ENCODE results near the gene KIAA0753.

The KIAA0753 gene

GRCh38 chr17:6569370-6570285 is 70.9 kb downstream of the KIAA0753 start:
- peak; percentile 21 for DNase-seq (ENCODE audit: low read depth)

GRCh38 chr17:6568184-6568758 is 72.2 kb downstream of the KIAA0753 start:
- DNase-seq (ENCODE audit: low read depth): no peak

GRCh38 chr17:6567528-6568183 is 72.9 kb downstream of the KIAA0753 start:
- peak; percentile 29 for DNase-seq (ENCODE audit: low read depth)

GRCh38 chr17:6561446-6561845 is 79.1 kb downstream of the KIAA0753 start:
- no peak for DNase-seq (ENCODE audit: low read depth)

- no peak for DNase-seq (ENCODE audit: low read depth)
These were observed 80.0 kb downstream of the KIAA0753 start for GRCh38 chr17:6560496-6560895.

GRCh38 chr17:6559753-6560215 is 80.7 kb downstream of the KIAA0753 start:
- no peak for DNase-seq (ENCODE audit: low read depth)

- peak; percentile 72 for DNase-seq (ENCODE audit: low read depth)
These were observed 81.4 kb downstream of the KIAA0753 start for GRCh38 chr17:6558932-6559752.

- no peak for DNase-seq (ENCODE audit: low read depth)
These were observed 82.2 kb downstream of the KIAA0753 start for GRCh38 chr17:6558276-6558675.

- no peak for DNase-seq (ENCODE audit: low read depth)
These were observed 83.5 kb downstream of the KIAA0753 start for GRCh38 chr17:6557040-6557438.

GRCh38 chr17:6556121-6557039 is 84.1 kb downstream of the KIAA0753 start, which contains the start of gene PITPNM3:
Gene PITPNM3 (minus strand): TSS chr17:6556555. CDS start chr17:6556406, 149 bp downstream.
- no peak for DNase-seq (ENCODE audit: low read depth)

GRCh38 chr17:6555331-6556120 is 85.0 kb downstream of the KIAA0753 start:
- DNase-seq (ENCODE audit: low read depth): peak; percentile 59

GRCh38 chr17:6554871-6555330 is 85.6 kb downstream of the KIAA0753 start:
- no peak for DNase-seq (ENCODE audit: low read depth)

GRCh38 chr17:6554342-6554741 is 86.2 kb downstream of the KIAA0753 start:
- DNase-seq (ENCODE audit: low read depth): no peak

GRCh38 chr17:6551869-6552531 is 88.5 kb downstream of the KIAA0753 start:
- DNase-seq (ENCODE audit: low read depth): no peak

GRCh38 chr17:6551356-6551755 is 89.2 kb downstream of the KIAA0753 start:
- no peak for DNase-seq (ENCODE audit: low read depth)

GRCh38 chr17:6549384-6550036 is 91.0 kb downstream of the KIAA0753 start:
- DNase-seq (ENCODE audit: low read depth): no peak

GRCh38 chr17:6548578-6549330 is 91.8 kb downstream of the KIAA0753 start:
- peak; percentile 19 for DNase-seq (ENCODE audit: low read depth)

- no peak for DNase-seq (ENCODE audit: low read depth)
These were observed 92.5 kb downstream of the KIAA0753 start for GRCh38 chr17:6548034-6548433.

All from amniotic epithelial cell (primary cell).